Measurements from ENCODE around the gene RNF19B.
"Not testable (repeated sequence)": the region's sequence is repeated elsewhere in the genome, so short reads cannot be mapped to it uniquely, and the experiment has no call there.

RNF19B gene
- total RNA-seq = 21.5 to 63.7 (median 43.2) reads per million in 3 experiments

- peak; percentile 92 for DNase-seq
Observed at GRCh38 chr1:32964461-32965250, at the start of gene RNF19B. TSS of gene RNF19B (minus strand) at chr1:32964809. CDS start at chr1:32964685, 124 bp downstream.

- no peak for DNase-seq
Observed at GRCh38 chr1:33013791-33014190, 49.2 kb upstream of the RNF19B start.

- no peak for DNase-seq
Observed at GRCh38 chr1:33012165-33012564, 47.6 kb upstream of the RNF19B start.

- DNase-seq = no peak
Observed at GRCh38 chr1:33010932-33011731, 46.5 kb upstream of the RNF19B start.

- DNase-seq = no peak
Observed at GRCh38 chr1:33009561-33009960, 45.0 kb upstream of the RNF19B start.

- no peak for DNase-seq
Observed at GRCh38 chr1:33008051-33008914, 43.7 kb upstream of the RNF19B start.

GRCh38 chr1:33007190-33008050, 42.8 kb upstream of the RNF19B start:
- peak; percentile 17 for DNase-seq

- DNase-seq = no peak
Observed at GRCh38 chr1:33005838-33006421, 41.3 kb upstream of the RNF19B start.

- no peak for DNase-seq
Observed at GRCh38 chr1:33005117-33005837, 40.7 kb upstream of the RNF19B start.

- DNase-seq = no peak
Observed at GRCh38 chr1:33004613-33005012, 40.0 kb upstream of the RNF19B start.

GRCh38 chr1:33003657-33004056, 39.0 kb upstream of the RNF19B start:
- DNase-seq = no peak

- no peak for DNase-seq
Observed at GRCh38 chr1:33002006-33002405, 37.4 kb upstream of the RNF19B start.

- no peak for DNase-seq
Observed at GRCh38 chr1:33001282-33001681, 36.7 kb upstream of the RNF19B start.

- no peak for DNase-seq
Observed at GRCh38 chr1:33000427-33001026, 35.9 kb upstream of the RNF19B start.

GRCh38 chr1:32998997-32999396, 34.4 kb upstream of the RNF19B start:
- DNase-seq = no peak

- DNase-seq = no peak
Observed at GRCh38 chr1:32998064-32998463, 33.5 kb upstream of the RNF19B start.

- DNase-seq = no peak
Observed at GRCh38 chr1:32997381-32997891, 32.8 kb upstream of the RNF19B start.

- DNase-seq = not testable (repeated sequence)
Observed at GRCh38 chr1:32993324-32993636, 28.7 kb upstream of the RNF19B start.

GRCh38 chr1:32992489-32993323, 28.1 kb upstream of the RNF19B start:
- peak; percentile 50 for DNase-seq
